Measurements from ENCODE around the gene ZNF579.

GRCh38 chr19:55535965-55536350, 44.7 kb downstream of the ZNF579 start:
- TF ChIP-seq CTCF (optimal IDR thresholded peaks at IDR 0.05 in 1 of 3, IDR thresholded peaks at IDR 0.05 in 1 of 3, conservative IDR thresholded peaks at IDR 0.05 in 1 of 3; ENCODE audit: extremely low read depth in 1 of 3, insufficient read depth in 2 of 3, low read length in 3 of 3) (no peak), EZH2 (IDR thresholded peaks at IDR 0.05; ENCODE audit: low read length) (no peak)
